HG03571 (cell line): ENCODE data around the gene FRMD4A.
"Not testable (repeated sequence)": the region's sequence is repeated elsewhere in the genome, so short reads cannot be mapped to it uniquely, and the experiment has no call there.

Experiments used
- ATAC-seq: cut with Tn5 transposase; IDR thresholded peaks from one replicate; pipeline ENCODE4 v1.9.1; 2021; ENCODE audit not compliant: unreplicated experiment

The FRMD4A gene

DNA sequence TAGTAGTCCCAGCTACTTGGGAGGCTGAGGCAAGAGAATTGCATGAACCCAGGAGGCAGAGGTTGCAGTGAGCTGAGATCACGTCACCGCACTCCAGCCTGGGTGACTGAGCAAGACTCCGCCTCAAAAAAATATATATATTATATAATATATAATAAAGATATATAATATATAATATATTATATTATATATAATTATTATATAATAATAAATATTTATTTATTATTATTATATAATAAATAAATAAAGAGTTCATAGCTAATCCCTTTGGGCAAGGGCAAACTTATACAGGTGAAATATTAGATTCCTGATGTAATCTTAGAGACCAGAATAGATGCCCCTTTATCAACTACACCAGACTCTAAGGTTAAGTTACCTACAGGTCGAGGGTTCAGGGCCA lies 558.7 kb downstream of the FRMD4A start:
- no peak for ATAC-seq

DNA sequence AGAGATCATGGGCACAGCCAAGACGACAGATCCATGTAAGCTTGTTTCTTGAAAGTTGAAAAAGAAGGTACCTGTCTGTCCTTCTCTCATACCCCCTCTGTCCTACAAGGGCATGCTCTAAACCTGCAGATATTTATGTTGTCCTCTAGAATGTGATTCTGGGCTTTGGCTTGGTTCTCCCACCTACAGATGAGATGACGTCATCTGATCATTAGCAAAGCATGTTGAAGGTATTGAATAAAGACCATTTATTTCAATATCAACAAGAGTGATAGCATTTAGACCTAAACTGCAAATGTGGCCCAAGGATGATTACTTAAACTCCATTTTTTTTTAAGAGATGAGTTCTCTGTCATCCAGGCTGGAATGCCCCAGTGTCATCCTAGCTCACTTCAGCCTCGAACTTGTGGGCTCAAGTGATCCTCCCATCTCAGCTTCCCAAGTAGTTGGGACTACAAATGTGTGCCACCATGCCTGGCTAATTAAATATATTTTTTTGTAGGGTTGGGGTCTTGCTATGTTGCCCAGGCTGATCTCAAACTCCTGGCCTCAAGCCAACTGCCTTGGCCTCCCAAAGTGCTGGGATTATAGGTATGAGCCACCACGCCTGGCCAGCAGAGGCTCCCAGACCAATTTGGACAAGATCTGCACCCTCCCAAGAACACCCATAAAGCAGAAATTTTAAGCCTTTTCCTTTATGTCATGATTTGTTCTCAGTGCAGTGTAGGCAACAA lies 559.8 kb downstream of the FRMD4A start:
- ATAC-seq, result no peak

GRCh38 chr10:13769946-13770345 lies 560.8 kb downstream of the FRMD4A start:
- no peak for ATAC-seq

- no peak for ATAC-seq
Observed at GRCh38 chr10:13767676-13768178, 563.0 kb downstream of the FRMD4A start.

DNA sequence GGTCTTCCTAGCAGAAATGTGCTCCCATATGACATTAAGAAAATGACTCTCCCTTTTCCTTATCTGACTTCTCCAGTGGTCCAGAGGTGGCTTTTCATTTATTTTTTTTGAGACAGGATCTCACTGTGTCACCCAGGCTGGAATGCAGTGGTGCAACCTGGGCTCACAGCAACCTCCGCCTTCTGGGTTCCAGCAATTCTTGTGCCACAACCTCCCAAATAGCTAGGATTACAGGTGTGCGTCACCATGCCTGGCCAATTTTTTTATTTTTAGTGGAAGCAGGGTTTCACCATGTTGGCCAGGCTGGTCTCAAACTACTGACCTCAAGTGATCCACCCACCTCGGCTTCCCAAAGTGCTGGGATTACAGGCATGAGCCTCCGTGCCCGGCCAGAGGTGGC lies 563.6 kb downstream of the FRMD4A start:
- not testable (repeated sequence) for ATAC-seq

GRCh38 chr10:13765641-13766341 lies 564.9 kb downstream of the FRMD4A start:
- ATAC-seq, result no peak

- no peak for ATAC-seq
Observed at GRCh38 chr10:13761490-13762091, 569.1 kb downstream of the FRMD4A start.

DNA sequence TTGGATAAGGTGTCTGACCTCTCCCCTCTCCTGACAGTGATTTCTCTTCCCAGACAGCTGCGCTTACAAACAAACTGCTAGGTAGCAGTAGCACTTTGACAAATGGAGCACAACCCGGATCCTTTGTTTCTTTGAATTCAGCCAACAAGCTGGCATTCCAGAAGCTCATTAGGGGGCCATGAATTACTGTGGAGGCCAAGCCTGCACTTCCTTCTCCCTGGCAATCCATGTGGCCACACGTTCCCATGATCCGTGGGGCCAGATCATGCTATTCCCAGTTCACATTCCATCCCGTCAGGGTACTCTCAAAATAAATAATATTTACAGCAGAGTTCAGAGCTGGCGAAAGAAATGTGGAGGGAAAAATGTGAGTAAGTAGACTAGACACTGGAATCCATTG lies 571.6 kb downstream of the FRMD4A start:
- ATAC-seq, result no peak

DNA sequence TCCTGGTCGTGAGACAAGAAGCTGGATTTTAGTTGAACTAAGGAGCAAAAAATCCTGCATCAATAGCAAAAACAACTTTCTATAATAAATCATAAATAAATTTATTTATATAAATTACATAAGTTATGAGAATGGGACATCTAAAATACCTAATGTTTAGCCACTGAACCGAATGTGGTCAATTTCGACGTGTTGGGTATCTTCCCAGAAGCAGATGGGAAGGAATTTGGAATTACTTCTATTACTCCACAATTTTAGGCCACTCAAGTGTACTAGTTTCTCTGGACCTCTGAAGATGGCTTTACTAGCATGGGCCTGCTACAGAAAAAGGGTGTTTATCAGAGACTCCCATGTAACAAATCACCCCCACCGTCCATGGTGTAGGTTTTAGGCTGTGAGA lies 572.0 kb downstream of the FRMD4A start:
- ATAC-seq, result no peak

DNA sequence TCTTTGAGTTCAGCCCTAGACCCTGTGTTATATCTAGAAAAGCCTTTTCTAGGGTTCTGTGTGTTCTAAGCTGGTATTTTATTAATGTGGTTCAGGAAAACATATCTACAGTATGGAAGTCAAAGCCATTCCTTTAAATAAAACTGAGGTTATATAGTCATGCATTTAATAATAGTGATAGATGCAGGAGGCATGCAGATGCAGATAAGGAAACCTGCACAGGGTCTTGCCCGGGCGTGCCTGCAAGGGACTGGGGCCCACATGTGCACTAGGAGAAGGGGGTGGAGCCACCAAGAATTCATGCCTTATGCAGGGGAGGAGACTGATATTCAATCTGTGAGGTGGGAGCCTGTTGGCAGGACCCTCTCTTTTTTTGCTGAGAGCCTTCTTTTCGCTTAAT lies 572.4 kb downstream of the FRMD4A start:
- no peak for ATAC-seq

- ATAC-seq, result no peak
Observed at GRCh38 chr10:13754277-13754676, 576.4 kb downstream of the FRMD4A start.

DNA sequence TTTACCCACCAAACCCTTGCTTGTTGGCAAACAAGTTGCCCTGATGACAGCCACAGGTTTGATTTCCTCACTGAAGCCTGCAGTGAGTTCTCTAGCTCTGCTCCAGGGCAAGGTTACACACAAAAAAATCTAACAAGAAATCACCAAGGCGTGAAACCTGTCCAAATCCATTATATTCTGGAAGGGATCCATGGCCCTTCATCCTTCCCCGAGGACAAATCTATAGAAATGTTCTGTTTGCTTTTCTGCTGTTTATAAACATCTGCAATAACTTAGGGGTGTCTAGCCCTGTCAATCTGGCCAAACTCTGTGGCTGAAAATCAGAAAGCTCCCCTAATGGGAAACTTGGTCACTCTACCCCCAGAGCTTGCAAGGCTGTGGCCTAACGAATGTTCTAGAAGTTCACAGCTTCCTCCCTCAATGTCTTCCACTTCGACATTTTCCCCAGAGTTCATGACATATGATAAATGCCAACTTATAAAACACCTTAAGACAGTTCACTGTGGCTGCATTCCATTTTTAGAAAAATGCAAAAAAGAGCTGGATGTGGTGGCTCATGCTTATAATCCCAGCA lies 579.4 kb downstream of the FRMD4A start:
- ATAC-seq, result no peak

- no peak for ATAC-seq
Observed at GRCh38 chr10:13750299-13751190, 580.2 kb downstream of the FRMD4A start.

- ATAC-seq, result no peak
Observed at GRCh38 chr10:13745271-13745670, 585.5 kb downstream of the FRMD4A start.

GRCh38 chr10:13743963-13744362 lies 586.8 kb downstream of the FRMD4A start:
- no peak for ATAC-seq

DNA sequence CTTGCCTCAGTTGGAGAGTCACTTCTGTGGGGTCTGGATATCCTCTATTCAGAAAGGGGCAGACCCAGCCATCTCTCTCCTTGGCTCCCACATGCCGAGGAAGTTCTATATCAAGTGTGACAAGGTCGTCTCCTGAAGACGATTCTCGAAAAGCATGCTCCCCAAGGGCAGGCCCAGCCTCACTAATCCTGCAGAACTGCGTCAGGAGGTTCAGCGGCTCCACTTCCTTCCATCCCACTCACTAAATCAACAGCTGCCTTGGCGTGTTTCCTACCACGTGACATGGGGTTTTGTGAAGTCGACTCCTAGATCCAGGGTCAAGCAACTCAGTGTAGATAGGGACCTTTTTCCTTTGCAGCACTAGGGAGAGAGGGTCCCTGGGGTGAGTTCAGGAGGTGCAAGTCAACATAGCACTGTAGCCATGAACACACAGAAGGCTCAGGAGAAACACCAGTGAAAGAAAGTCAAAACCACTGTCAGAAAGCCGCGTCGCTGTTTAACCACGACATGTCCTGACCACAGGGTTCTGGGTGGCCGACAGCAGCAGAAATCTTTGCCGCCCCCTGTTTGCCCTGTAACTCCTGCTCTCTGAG lies 587.5 kb downstream of the FRMD4A start:
- no peak for ATAC-seq

- ATAC-seq, result no peak
Observed at GRCh38 chr10:13741438-13741837, 589.3 kb downstream of the FRMD4A start.

DNA sequence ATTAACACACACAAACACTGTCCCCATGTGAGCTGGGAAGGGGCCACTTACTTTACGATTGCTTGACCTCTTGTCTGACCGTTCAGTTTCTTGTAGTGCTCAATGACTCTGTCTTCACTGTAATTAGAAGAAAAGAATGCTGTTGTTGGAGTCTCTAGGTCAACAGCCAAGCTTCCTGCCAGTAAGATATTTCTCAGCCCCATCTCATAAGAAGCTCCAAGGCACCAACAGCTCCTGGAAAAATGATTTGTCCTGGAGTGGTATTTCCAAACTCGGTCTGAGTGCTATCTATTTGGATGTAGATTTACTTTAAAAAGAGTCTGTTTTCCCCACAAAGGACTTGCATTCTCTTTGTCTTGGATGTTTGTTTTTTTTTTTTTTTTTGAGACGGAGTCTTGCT lies 590.3 kb downstream of the FRMD4A start:
- no peak for ATAC-seq

- no peak for ATAC-seq
Observed at GRCh38 chr10:13739183-13739582, 591.5 kb downstream of the FRMD4A start.

GRCh38 chr10:13736506-13736905 lies 594.2 kb downstream of the FRMD4A start:
- no peak for ATAC-seq
